HG02678 (cell line): ENCODE results near the gene TBC1D10A.

Experiments used
- ATAC-seq: cut with Tn5 transposase; IDR thresholded peaks from one replicate; pipeline ENCODE4 v1.9.1; 2021; ENCODE audit warnings: mild to moderate bottlenecking, moderate library complexity; ENCODE audit not compliant: unreplicated experiment

The TBC1D10A gene

DNA sequence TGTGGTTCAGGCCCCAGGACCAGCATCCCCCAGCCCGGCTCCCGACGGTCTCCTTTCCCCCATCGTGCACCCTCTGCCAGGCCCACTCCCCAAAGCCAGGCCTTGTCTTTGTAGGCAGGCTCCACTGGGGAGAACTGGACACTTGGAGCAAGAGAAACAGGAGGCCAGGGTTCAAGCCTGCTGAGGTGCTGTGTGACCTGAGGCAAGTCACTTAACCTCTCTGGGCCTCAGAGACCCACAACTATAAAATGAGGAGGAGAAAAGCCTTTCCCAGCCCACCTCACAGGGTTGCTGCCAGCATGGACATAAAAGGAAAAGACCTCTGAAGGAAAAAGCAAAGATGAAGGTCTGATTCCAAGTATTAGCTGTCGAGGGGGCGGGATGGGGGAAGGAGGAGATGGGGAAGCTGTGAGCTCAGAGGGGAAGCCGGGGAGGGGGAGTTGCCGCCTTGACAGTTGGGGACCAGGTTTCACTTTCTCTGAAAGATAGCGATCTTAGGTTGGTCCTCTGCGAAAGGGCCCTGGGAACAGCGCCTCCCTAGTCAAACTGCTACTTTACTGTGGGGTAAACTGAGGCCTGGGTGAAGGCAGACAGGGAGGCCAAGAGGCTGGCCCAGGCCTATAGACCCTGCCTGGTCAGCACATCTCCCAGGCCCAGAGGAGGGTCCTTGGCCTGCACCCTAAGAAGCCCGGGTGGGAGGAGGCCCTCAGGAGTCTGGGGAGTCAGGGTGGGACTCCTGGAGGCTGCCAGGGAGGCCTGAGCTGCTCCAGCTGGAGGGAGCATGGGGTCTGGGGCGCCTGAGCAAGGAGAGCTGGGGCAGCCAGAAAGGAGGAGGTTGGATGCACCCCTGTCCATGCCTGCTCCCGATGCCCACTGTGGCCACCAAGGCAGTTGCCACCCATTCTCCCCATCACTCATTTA is 59.1 kb downstream of the TBC1D10A start:
- no peak for ATAC-seq

DNA sequence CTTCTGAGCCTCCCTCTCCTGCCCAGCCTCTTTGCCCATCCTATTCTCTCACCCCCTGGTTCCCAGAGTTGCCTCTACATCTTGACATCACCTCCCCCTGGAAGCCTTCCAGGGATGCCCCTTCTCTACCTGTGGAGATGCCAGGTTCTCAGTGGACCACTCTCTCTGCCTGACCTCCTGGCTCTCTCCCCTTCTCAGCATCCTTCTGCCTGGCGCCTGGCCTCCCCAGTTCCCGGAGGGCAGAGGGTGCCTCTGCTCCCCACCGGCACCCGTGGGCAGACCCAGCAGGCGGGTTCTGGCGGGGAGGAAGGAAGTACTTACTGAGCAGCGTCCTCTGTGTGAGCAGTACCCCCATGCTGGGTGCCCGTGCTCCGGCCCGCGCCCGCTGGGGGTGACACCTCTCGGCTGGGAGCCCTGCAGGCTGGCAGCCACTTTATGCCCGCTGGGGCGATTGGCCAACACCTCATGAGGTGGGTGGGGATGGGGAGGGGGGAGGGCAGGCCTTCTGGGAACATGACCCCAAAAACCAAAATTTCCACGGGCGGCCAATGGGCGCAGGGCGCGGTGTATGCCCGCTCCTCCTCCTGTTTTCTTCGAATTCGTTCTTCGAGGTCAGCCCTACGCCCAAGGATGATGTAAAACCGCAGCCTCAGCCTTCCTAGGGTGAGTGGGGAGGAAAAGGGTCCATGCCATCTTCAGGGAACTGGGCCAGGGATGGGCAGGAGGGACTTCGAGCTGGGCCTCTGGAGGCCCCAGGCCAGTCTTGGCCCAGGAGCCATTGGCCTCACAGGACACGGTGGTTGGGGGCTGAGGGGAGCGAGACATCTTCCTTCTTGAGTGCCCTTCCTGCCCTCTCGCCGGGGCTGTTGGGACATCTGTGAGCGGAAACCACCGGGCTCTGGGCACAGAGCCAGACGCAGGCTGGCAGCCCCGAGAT is 60.0 kb downstream of the TBC1D10A start, which contains the start of gene OSM:
OSM (minus strand) TSS at position 407 of the 937 bp plus-strand sequence; CDS start at position 355, 52 bp downstream.
- no peak for ATAC-seq

DNA sequence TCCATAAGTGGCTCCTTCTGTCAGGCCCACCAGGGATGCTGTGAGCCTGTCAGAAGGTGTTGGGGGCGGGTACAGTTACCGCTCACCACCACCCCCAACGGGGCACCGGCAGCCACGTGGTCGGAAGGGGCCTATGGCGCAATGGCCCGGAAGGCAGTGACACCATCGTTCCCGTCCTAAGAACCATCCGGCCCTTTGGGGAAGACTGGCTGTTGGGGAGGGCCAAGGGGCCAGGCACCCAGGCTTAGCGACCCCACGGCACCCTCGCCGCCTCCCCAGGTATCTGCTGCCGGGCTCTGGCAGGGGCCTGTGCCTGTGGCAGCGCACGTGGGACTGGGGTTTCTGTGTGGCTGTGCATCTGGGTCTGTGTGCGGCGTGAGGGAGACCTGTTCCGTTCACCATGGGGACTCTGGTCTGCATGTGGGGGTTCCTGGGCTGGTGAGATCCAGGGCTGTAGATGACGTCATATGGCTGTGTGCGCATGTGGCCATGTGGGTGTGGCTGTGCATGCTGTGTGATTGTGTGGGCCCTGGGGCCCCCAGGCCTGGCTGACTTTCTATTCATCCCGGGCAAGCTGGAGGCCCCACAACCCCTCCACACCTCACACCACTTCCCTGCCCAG is 60.8 kb downstream of the TBC1D10A start:
- peak; percentile 76 for ATAC-seq

DNA sequence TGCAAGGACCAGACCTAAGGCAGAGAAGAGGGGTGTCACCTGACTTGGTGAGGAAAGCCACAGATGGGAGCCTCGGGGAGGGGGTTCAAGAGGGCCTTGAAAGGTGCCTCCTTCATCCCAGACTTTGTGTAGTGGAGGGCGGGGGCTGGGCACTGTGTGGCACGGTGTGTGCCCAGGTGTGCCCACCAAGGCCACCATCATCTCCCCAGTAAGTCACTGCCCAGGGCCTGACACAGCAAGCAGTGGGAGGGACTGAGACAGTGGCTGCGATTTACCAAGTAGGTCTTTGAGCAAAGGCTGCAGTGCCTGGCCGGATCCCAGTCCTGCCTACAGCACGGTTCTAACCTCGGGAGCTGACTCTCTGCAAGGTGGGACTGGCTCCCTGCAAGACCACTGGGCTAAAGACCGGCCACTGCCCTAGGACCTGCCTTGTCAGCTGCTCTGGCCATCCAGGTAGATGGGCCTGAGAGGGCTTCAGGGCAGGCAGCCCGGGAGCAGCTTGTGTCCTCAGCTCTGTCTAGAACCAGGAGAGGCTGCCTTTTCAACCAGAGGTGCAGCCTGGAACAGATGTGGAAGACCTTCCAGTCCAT is 61.5 kb downstream of the TBC1D10A start:
- ATAC-seq, result no peak

DNA sequence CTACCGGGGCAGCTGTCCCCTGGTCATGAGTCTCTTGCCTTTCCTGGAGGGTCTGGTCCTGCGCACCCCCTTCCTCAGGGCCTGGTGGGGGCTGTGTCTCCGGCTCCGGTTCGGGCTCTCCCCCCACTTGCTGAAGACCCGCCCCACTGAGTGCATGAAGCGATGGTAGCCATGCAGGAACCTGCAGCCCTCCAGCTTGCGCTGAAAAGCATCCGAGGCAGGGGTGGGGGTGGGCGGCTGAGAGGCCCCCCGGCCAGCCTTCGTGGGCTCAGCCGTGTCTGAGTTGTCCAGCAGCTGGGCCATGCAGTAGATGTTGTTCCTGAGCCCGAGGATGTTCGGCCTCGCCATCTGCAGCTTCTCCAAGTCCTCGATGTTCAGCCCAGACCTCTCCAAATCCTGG is 62.9 kb downstream of the TBC1D10A start:
- no peak for ATAC-seq

DNA sequence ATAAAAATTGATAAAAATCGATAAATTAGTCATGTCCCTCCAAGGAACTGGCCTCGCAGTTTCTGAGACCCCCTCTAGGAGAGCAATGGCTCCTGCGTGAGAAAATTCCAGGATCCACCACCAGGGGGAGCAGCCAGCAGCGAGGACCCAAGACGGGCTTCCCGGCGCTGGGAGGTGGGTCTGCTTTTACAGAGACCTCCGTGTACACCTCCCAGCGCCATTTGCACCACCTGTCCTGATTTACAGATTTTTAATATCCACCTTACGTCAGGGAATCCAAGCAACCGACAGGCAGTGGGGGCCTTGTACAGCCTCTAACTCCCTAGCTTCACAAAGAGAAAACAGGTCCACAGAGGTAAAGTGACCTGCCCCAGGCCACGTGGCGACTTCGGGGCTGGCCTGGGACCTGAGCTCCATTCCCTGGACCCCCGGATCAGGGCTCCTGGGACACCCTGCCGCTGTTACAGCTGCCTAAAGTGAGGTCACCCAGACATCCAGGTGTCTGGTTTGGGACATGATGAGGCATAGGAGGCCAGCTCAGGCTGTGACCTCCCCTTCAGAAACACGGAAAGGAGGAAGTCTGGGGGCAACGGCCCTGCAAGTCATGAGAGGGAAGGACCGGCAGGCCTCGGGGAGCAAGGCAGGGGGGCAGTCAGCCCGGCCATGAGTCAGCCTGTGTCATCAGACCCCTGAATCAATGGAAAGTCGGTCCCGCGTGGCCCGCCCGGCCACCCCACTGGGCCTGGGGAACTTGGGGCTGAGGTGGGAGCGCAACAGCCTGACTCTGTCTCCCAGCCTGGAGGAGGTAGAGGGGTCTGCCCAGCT is 63.6 kb downstream of the TBC1D10A start:
- no peak for ATAC-seq

DNA sequence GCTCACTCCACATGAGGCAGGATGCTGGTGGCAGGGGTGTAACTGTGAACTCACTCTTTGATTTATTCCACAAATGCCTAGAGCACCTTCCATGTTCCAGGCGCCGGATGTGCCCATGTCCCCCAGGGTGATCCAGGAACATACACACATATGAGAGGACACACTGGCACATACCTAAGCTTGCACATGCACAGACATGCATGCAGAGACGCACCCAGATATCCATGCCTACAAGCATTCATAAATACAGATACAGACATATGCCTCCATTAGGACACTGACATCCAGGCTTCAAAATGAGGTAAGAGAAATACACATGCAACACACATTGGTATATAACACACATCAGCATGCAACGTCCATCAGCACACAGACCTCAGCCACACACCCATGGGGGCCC is 64.6 kb downstream of the TBC1D10A start:
- ATAC-seq, result no peak

DNA sequence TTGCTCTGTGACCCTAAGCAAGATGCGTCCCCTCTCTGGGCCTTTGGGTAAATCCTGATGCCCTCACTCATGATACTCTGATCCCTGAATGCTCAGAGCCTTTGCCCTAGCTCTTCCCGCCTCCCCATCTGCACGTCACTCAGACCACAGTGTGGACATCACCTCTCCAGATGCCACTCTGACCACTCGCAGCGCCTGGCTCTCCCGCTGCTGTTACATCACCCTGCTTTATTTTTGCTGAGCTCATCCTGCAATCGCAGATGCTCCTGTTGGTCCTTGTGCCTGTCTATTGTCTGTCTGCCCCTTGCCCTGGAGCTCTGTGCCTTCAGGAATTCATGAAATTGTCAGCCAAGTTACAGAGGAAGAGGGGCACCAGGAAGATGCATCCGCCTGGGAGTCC is 65.6 kb downstream of the TBC1D10A start:
- ATAC-seq, result no peak

DNA sequence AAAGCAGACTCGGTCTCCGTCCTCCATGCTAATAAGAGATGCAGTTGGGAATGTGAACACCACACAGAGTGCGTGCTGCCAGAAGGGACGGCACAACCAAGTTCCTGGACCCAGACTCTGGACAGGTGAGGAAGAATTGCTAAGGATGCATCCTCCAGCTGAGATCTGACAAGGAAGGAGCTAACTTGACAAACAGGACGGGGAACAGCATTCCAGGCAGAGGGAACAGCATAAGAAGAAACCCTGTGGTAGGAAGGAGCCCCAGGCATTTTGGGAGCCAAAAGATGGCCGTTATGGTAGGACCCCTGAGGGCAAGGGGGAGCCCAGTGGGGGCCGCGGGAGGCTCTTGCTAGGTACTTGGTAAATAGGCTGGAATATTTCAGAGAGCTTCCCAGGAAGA is 66.1 kb downstream of the TBC1D10A start:
- no peak for ATAC-seq

DNA sequence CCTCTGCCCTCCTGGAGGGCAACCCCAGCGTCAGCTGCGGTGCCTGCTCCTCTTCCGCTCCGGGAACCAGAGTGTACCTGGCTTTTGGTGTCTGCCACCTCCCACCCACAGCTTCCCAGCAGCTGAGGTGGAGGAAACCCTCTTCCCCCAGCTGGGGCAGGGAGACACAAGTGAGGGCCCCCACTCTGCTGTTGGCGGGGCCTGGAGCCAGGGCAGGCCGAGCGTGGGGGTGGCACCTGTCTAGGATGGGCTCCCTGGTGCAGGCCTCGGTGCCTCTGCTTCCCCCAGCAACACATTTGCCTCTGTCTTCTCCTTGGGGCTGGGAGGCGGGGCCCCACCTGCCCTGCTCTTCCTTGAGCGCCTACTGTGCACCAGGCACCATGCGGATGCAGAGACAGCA is 66.5 kb downstream of the TBC1D10A start:
- no peak for ATAC-seq

DNA sequence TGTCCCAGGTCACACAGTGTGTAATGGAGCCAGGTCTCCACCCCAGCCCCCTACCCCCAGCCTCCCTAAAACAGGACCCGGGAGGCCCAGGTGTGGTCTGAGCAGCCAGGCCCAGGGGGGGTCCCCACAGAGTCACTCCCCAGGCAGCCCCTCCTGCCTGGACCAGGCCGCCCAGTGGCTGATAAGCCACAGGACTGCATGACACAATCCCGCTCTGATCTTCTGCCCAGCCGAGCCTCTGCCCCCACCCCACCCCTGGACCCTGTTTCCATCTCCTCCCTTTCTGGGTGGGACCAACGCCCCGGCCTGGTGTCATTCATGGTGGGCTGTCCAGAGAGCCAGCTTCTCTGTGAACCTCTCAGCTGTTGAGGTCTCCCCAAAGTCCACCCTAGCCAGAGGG is 72.4 kb downstream of the TBC1D10A start:
- no peak for ATAC-seq

DNA sequence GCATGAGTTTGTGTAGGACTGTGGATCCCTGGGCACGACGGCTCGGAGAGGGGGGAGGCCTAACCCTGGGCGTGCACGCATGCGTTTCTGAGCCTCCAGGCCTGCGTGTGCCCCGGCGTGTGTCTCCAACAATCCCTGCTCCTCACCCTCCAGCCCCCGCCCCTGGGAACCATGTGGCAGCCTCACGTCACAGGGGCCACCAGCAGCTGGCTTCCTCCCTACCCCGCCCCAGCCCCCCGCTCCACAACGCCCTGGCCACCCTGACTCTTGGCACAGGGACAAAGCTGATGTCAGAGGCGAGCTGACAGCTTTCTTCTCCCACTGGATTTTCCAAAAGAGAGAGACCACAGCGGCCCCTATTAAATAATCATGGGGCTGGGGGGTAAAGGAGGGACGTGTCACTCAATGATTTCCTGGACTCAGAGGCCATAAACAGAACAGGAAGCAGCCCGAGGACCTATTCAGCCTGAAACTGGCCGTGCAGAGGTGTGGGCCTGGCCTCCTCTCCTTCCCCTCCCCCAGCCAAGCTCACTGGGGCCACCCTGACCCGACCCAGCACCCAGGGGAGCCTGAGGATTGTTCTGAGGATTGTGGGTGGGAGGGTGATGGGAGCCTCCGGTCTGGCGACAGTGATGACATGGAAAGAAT is 73.4 kb downstream of the TBC1D10A start:
- ATAC-seq, result no peak

DNA sequence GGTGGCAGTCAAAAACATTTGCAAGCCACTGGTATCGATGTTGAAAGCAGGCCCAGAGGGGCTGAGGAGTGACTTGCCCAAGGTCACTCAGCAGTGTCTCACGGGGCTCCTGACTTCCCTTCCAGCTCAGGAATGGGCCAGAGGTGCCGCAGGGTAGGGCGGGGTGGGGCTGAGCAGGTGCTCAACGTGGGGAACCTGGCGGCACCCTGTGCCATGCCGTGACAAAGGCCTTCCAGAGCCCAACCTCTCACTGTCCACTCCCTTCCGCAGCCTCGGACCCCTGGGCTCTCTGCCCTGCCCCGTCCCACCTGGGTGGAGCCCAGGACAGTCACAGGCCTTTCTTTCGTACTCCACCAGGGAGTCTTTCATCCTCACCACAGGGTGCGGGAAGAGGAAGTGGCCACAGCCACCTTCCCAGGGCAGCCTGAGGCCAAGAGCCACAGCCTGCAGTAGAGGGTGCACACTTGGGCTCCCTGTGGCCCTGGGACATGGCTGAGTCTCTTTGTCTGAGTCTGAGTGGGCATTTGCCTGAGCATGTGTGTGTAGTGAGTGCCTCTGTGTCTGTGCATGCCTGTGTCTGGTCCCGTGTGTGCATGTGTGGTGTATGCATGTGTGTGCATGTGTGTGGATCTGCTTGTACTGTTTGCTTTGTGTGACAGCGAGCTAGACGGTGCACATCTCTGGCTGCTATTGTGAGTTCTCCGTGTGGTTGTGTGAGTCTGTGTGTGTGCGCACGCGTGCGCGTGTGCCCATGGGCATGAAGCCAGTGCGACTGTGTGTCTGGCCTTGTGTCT is 74.1 kb downstream of the TBC1D10A start:
- no peak for ATAC-seq

DNA sequence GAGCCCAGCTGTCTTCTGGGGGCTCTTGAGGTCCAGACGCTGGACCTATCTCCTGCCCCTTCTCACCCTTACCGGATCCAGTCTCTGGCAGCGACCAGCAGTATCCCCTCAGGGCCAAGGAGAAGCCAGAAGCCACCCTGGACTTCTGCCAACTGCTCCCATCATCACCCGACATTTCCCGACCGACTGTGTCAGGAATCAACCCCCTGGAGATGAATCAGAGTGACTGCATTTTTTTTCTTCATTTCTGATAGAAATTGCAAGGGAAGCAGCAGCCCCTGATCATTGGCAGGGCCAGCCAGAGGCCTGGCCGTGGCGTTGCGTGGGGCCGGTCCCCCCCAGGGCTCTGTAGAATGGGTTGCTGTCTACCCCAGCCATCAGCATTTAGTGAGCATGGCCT is 75.0 kb downstream of the TBC1D10A start:
- no peak for ATAC-seq

DNA sequence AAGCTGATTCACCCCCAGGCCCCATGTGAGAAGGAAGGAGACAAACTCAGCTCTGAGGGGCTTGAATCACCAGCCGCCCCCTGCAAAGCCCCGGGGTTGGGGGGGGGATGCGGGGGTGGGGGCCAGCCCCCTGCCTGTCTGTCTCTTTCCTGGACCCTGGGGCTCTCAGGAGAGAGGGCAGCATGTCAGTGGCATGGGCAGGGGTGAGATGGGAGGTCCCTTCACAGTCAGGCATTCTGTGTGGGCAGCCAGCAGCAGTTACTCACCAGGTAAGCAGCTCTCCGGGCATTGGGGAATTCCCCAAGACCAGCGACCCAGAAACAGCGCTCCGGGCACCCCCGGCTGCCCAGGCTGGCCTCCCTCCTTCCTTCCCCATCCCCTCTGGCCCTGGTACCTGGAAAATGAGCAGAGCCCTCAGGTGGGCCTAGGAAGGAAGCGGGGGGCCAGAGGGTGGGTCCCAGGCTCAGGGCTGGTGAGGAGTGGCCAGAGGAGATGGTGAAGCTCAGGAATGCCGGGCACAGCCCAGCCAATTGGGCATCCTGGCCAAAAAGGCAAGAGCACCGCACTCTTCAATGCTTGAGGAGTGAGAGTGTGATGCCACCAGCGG is 76.0 kb downstream of the TBC1D10A start:
- no peak for ATAC-seq

DNA sequence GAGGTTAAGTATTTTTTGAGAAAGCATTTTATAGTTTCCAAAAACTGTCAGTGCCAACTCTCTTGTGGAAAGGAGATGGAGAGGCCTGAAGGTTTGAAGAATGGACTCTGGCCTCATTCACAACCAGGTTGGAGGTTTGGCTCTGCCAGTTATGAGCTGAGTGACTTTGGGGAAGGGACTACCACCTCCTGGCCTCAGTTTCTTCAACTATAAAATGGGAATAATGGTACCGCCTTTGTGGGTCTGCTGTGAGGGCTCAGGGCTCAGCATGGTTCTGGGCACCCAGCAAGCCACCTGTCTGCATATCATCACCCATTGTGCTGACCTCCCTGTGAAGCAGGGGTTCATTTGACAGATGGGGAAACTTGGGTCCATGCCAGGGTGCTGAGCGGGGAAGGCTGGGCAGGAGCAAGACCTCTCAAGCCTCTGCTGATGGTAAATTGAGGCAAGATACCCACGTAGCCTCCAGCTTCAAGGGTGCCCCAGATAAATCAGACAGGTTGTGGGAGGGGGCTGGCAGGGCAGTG is 76.6 kb downstream of the TBC1D10A start:
- no peak for ATAC-seq

DNA sequence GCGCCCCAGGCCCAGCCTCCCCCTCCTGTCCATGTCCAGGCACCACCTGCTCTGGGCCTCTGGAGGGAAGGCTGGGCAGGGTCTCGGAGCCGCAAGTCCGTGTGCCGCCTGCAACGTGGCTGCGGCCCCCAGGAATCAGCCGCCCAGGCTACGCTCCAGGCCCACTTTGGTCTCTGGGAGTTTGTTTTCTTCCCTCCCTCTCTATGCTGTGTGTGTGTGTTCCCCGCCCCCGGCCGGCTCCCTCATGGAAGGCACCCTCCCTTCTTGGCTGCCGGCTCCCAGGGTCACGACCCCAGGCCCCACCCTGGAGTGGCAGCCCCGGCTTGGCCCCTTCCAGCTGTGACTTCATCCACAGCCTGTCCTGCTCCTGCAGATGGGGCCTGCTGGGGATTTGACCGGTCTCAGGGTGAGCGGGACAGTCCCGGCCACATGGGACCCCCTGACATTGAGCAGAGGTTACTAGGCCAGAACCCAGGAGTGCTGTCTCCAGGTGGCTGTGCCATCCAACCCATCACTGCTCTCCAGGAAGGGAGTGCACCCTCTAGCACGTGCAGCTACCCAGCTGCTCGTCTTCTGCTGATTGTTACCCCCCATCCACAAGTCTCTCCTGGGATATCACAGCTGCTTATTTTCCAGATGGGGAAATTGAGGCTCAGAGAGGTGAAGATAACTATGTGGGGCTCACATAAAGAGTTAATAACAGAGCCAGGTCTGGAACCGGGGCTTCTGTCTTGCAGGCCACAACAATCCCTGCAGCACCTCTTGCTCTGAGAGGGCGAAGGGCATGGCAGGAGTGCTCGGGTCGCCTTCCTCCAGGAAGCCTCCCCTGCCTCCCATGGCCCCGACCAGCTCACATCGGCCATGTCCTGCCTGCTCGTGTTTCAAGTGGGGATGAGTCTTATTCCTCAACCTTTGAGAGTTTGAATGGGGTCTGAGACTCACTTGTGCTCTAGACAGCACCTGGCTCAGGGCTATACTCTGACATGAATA is 77.4 kb downstream of the TBC1D10A start:
- no peak for ATAC-seq
